NCI-H1417 (cell line): ENCODE data around the gene CAB39.
"Not testable (repeated sequence)": the region's sequence is repeated elsewhere in the genome, so short reads cannot be mapped to it uniquely, and the experiment has no call there.

Experiments
- DNase-seq, 3 experiments: peaks; one replicate each; lab custom pipeline; 2025; lab: John Stamatoyannopoulos, UW

Gene CAB39

DNA sequence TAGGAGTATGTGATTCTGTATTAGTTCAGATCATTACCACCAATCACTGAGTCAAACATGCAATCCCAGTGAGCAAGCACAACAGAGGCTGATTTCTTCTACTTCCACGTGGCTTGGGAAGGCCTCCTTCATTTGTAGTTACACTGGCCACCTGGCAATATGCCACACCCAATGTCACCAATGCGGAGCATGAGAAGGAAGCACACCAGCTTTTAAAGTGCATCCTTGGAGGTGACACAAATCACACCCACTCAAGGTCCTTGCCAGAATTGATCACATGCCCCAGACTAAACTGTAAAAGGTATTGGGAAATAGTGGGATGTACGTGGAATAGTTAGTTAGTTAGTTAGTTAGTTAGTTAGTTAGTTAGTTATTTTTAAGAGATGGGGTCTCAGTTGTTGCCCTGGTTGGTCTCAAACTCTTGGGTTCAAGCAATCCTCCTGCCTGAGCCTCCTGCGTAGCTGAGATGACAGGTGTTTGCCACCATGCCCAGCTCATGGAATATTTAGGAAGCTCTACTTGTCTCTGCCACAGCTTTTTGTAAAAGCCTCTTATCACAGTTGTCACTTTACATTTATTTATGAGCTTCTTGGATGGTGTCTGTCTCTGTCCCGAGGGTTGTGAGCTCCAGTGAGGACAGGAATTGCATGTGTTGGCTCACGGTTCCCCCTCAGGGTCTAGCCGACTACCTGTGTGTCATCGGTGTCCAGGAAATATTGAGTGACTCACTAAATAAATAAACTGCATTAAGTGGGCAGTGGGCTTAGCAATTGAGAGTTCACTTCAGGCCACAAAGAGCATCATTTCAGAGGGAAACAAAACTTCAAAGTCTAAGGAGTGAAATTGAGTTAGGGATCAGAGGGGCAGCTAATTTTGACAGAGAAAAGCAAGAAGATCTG lies 28.1 kb upstream of the CAB39 start:
- peak in 2 of 3 experiments; percentile 58 to 71 for DNase-seq

DNA sequence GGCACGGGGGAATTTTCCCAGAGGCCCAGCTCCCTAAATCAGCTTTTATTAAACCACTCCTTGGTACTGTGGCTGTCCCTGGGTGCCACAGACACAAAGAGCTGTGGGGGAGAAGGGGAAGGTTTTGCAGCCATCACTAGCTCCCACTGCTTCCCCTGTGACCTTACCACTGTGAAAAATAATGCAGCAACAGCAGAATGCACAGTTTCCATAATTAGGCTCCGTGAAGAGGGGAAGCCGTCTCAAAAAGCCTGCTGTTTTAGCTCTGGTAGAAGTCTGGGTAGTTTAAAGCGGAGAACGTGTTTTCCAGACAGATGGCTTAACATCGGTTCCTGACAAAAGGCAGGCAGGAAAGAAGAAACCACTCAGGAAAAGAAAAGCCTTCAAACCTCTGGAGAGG lies 27.5 kb upstream of the CAB39 start:
- DNase-seq: peak in 2 of 3 experiments; percentile 58 to 71

DNA sequence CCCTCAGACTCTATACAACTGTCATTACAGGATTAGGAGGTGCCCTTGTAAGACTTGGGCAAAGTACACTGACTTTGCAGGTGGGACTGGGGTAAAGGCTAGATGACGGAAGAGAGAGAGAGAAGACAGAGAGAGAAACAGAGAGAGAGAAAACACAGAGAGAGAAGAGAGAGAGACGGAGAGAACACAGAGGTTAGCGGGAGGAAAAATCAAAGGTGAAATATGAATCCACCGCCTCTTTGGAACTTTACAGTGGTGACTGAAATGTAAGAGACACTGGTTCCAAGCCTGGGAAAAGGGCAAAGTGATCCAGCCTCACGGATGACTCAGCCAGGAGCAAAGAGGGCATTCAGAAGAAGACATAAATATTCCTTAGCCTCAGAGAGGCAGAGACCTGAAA lies 25.1 kb upstream of the CAB39 start:
- DNase-seq: no peak

GRCh38 chr2:230688490-230688889 lies 24.2 kb upstream of the CAB39 start:
- DNase-seq: no peak

DNA sequence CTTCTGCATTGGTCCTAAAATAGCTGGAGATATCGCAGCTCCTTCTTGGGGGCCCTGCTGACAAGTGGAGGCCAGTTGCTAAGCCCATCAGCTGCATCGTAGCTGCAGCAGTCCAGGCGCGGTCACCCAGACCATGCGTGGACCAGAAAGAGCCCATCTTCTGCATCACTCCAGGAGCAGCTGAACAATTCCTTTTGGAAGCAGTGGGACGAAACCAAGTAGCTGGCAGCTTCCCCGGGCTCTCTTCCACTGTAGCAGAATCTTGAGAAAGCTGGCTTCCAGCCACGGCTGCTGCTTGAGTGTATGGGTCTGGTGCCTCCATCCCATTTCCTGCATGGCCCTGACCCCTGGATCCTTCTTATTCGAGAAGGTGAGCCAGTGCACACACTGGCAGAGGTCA lies 22.2 kb upstream of the CAB39 start:
- no peak for DNase-seq

GRCh38 chr2:230691005-230691647 lies 21.5 kb upstream of the CAB39 start:
- DNase-seq: no peak

DNA sequence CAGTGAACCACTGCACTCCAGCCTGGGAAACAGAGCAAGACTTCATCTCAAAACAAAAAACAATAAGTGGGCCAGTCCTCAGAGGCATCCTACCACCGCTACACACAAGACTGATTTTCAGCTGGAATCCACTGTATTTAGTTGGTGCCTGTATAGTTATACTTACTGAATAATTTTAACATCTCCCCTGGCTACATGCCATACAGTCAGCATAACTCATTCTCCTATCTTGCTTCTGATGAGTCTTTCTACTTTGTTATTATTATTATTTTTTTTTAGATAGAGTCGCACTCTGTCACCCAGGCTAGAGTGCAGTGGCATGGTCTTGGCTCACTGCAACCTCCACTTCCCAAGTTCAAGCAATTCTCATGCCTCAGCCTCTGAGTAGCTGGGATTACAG lies 19.9 kb upstream of the CAB39 start:
- DNase-seq: no peak

DNA sequence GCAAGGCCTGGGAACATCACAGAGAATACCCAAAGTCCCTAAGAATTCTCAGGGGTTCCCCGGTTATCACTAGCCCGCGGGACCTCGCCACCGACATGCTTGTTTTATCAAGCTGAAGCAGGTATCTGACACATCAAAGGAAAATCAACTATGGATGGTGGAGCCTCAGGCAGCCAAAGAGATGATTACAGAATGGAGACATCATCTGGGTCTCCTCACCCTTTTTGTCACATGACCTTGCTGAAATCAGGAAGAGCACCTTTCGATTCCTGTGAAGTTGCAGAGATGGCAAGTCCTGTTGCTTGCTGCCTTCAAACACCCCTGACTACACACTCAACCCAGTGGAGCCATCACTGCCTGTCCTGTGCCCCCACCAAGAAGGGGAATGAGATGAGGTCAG lies 19.2 kb upstream of the CAB39 start:
- no peak for DNase-seq

- DNase-seq: no peak
Measured at GRCh38 chr2:230694241-230694640, 18.4 kb upstream of the CAB39 start.

- DNase-seq: no peak
Measured at GRCh38 chr2:230695551-230695950, 17.1 kb upstream of the CAB39 start.

GRCh38 chr2:230696670-230697069 lies 16.0 kb upstream of the CAB39 start:
- no peak for DNase-seq

DNA sequence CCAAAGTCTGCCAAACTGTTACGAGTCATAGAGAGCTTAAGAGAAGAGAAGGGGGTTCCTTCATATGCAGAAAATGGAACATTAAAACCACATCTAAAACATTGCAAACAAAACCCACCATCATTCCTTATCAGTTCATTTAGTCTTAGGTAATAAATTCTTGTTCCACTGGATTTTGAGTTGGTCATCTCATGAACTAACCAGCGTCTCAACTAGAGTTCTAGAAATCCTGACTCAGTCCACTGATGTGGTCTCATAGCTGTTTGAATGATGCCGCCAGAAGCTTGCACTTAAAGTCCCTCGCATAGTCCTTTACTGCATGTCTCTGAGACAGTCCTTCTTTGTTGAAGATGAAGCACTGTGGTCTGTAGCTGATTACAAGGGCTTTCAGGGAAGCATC lies 15.0 kb upstream of the CAB39 start:
- DNase-seq: no peak

DNA sequence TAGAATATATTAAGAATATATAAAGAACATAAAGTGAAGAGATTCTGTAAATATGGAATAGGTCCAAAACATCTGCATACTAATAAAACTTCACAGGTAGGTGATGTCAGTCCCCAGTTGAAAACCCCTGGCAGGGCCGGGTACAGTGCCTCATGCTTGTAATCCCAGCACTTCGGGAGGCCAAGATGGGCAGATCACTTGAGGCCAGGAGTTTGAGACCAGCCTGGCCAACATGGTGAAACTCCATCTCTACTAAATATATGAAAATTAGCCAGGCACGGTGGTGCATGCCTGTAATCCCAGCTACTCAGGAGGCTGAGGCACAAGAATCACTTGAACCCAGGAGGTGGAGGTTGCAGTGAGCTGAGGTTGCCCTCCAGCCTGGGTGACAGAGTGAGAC lies 13.9 kb upstream of the CAB39 start:
- not testable (repeated sequence) for DNase-seq

DNA sequence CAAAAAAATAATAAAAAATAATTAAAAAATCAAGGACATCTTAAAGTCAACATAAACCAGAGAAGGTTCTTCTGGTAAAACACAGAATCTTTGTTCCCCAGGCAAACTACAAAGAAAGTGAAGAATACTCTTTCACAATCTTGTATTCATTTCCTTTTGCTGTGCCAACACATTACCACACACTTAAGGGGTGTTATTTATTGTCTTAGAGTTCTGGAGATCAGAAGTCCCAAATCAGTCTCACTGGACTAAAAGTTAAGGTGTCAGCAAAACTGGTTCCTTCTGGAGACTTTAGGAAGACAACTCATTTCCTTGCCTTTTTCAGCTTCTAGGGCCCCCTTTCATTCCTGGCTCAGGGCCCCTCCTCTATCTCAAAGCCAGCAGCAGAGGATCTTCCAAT lies 12.2 kb upstream of the CAB39 start:
- no peak for DNase-seq

GRCh38 chr2:230701308-230701707 lies 11.3 kb upstream of the CAB39 start:
- no peak for DNase-seq

- DNase-seq: not testable (repeated sequence)
Measured at GRCh38 chr2:230702457-230702856, 10.2 kb upstream of the CAB39 start.

GRCh38 chr2:230703514-230703913 lies 9.1 kb upstream of the CAB39 start:
- no peak for DNase-seq

DNA sequence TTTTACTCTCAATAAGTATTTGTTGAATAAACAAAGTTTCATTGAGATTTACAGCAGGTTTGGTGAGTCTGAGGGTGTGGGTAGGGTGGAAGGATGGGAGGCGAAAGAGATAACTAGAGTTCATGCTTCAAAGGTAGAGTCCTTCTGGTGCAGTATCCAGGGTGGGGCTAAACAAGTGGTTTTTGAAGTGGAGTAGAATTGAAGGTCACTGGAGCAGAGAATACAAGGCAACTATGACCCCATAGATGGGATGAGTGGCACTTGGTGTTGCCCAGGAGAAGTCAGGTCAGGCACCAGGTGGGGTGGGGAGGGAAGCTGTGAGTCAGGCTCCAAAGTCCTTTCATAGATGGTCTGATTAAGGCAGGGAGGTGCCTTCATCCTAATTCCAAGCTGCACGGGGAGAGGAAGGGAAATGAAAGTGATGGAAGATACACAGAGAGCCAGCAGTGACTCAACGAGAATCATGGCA lies 6.6 kb upstream of the CAB39 start:
- peak in 1 of 3 experiments; percentile 1 for DNase-seq

DNA sequence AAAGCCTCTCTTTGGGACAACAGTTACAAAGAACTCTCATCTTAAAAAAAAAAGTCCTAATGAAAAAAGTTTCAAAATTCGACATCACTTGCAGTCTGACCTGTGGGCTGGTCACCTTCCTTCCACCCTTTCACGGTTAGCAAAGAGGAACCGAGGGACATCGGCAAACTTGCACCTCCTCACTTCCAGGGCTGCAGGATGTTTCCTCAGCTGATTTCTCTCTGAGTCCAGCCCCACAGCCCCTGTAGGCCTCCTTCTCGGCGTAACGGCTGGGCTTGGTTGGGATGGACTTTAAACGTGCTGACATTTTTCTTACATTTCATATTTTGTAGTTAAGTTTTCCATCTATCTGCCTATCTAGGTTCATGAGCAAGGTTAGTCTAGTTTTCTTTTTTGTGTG lies 5.7 kb upstream of the CAB39 start:
- no peak for DNase-seq

DNA sequence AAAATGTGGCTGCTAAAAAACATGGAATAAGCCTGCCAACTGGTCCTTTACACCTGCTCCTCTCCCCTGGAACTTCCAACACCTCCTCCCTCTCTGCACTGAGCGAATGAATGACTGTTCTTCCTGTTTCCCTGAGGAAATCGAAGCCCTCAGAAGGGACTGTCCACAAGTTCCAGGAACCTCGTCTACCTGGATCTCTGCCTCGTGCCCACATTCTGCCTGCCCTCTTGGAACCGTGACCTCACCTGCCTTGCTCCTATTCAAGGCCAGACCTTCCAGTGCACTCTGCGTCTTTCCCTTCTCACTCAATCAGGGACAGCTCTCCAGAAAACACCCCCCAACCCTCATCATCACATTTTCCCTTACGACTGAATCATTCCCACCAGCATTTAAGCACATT lies 4.4 kb upstream of the CAB39 start:
- DNase-seq: no peak

GRCh38 chr2:230711224-230711623 lies 1.4 kb upstream of the CAB39 start:
- DNase-seq: no peak

DNA sequence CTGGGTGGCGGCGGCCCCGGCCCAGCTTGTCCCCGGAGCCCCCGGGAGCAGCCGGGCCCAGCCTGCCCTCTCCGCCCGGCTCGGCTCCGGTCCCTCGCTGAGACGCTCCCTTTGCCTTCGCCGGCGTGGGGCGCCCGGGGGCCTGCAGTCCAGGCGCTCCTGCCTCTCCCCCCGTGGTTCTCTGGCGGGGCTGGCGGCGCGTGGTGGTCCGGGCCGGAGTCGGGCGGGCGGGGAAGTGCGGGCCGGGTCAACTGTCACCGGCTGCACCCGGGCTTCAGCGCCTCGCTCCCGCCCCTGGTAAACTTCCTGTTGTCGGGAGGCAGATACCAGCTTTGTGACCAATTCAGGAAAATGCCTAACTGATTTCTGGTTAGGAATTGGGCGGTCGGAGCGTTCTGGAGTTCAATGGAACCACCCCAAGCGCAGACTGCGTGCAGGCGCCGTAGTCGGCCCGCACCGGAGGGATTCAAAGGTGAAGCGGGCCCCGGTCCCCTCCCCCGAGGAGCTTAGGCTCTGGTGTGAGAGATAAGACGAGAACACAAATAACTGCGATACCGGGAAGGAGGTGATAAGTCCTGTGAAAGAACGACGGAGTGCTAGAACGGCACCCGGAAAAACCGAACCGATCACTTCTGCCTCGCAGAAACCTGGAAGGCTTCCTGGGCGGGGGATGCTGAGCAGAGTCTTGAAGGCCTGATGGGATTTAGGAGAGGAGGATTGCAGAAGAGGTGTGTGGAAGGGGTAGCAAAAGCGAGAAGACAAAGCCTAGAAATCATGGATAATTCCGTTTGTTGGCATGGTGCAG lies 891 bp downstream of the CAB39 start:
- peak in 2 of 3 experiments; percentile 44 to 50 for DNase-seq

GRCh38 chr2:230714136-230714480 lies 1.5 kb downstream of the CAB39 start:
- peak in 2 of 3 experiments; percentile 23 to 44 for DNase-seq
